GM10266 (cell line): ENCODE data around the gene CPOX.

Source experiments
- DNase-seq: peaks from one replicate; pipeline ENCODE4 v3.0.0; 2012; ENCODE audit errors: extremely low spot score
- CTCF ChIP-seq: IDR thresholded peaks from 2 replicates; pipeline ENCODE4 v1.5.1; 2012; ENCODE audit warnings: mild to moderate bottlenecking, low read depth; ENCODE audit not compliant: control insufficient read depth, insufficient read depth; ENCODE audit errors: missing control alignments

Gene CPOX

GRCh38 chr3:98601180-98601579 is 7.8 kb upstream of the CPOX start:
- no peak for DNase-seq
- no peak for TF ChIP-seq CTCF

- no peak for DNase-seq
- no peak for TF ChIP-seq CTCF
These were observed 7.1 kb upstream of the CPOX start for GRCh38 chr3:98600412-98601095.

GRCh38 chr3:98599647-98600411 is 6.4 kb upstream of the CPOX start:
- TF ChIP-seq CTCF: no peak
- no peak for DNase-seq

GRCh38 chr3:98598492-98598891 is 5.1 kb upstream of the CPOX start:
- TF ChIP-seq CTCF: no peak
- no peak for DNase-seq

- peak; percentile 28 for TF ChIP-seq CTCF
- no peak for DNase-seq
These were observed 3.4 kb upstream of the CPOX start for GRCh38 chr3:98596541-98597500.

- DNase-seq: no peak
- no peak for TF ChIP-seq CTCF
These were observed 2.7 kb upstream of the CPOX start for GRCh38 chr3:98596087-98596486.
